DOHH2 (cell line): ENCODE measurements around the gene CPLANE2.

Source experiments
- CTCF ChIP-seq: fragments of 200-600 bp; sonication (generic); IDR thresholded peaks from one replicate; pipeline ENCODE4 v1.5.1; 2014; ENCODE audit warnings: antibody characterized with exemption, mild to moderate bottlenecking, low read depth, low read length; ENCODE audit not compliant: poor library complexity, severe bottlenecking
- EZH2phosphoT487 ChIP-seq: fragments of 200-600 bp; sonication (generic); IDR thresholded peaks from 2 replicates; pipeline ENCODE4 v1.6.1; 2017; ENCODE audit warnings: borderline replicate concordance, mild to moderate bottlenecking, antibody characterized with exemption, low read length, moderate library complexity, mixed read lengths

GRCh38 chr1:16209132-16209846 is 27.7 kb downstream of the CPLANE2 start:
- TF ChIP-seq CTCF, result no peak
- TF ChIP-seq EZH2phosphoT487, result no peak
